ENCODE results near the gene HDAC1.
"Not testable (repeated sequence)": the region's sequence is repeated elsewhere in the genome, so short reads cannot be mapped to it uniquely, and the experiment has no call there.

HDAC1 gene

GRCh38 chr1:32353431-32353830 lies 61.5 kb downstream of the HDAC1 start:
- H3K27me3 ChIP-seq (ENCODE audit: control insufficient read depth, low read length) = no peaks in the 10 kb centered on the region
- no peaks in the 10 kb centered on the region for H3K36me3 ChIP-seq (ENCODE audit: control insufficient read depth, low read length)
- H3K4me2 ChIP-seq (ENCODE audit: low read length) = no peak overlapping the region
- H3K9me3 ChIP-seq (ENCODE audit: control insufficient read depth, insufficient read depth, low read length) = peaks cover 3% of the 10 kb centered on the region; the same call in 1 of the 2 replicates
- H3K4me3 ChIP-seq (ENCODE audit: low read length) = no peak overlapping the region
- peaks cover 38% of the 10 kb centered on the region for H3K4me1 ChIP-seq (ENCODE audit: control insufficient read depth, low read length)
- H3K79me2 ChIP-seq (ENCODE audit: control insufficient read depth, low read length) = no peaks in the 10 kb centered on the region
- H4K20me1 ChIP-seq (ENCODE audit: control insufficient read depth, insufficient read depth, low read depth, low read length) = no peaks in the 10 kb centered on the region
- TF ChIP-seq, protein P1, sequence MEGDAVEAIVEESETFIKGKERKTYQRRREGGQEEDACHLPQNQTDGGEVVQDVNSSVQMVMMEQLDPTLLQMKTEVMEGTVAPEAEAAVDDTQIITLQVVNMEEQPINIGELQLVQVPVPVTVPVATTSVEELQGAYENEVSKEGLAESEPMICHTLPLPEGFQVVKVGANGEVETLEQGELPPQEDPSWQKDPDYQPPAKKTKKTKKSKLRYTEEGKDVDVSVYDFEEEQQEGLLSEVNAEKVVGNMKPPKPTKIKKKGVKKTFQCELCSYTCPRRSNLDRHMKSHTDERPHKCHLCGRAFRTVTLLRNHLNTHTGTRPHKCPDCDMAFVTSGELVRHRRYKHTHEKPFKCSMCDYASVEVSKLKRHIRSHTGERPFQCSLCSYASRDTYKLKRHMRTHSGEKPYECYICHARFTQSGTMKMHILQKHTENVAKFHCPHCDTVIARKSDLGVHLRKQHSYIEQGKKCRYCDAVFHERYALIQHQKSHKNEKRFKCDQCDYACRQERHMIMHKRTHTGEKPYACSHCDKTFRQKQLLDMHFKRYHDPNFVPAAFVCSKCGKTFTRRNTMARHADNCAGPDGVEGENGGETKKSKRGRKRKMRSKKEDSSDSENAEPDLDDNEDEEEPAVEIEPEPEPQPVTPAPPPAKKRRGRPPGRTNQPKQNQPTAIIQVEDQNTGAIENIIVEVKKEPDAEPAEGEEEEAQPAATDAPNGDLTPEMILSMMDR (IDR thresholded peaks at IDR 0.05; ENCODE audit: low read depth, low read length, poor library complexity, severe bottlenecking) = no peak
- no peak for TF ChIP-seq EZH2phosphoT487 (IDR thresholded peaks at IDR 0.05; ENCODE audit: borderline replicate concordance, low read length)
- no peak overlapping the region for H3K27ac ChIP-seq (ENCODE audit: low read depth, low read length)
- H3F3A ChIP-seq (ENCODE audit: control insufficient read depth, insufficient read depth) = 0 out of 2 replicates have a peak, but pooled peaks cover 2% of the 10 kb centered on the region
- H3K9me2 ChIP-seq (replicated peaks; ENCODE audit: control insufficient read depth, low read length) = no peaks in the 10 kb centered on the region

GRCh38 chr1:32353886-32354570 lies 62.1 kb downstream of the HDAC1 start:
- Histone ChIP-seq H4K20me1 (ENCODE audit: control insufficient read depth, insufficient read depth, low read depth, low read length) (no peaks in the 10 kb centered on the region), H3K4me3 (ENCODE audit: low read length) (no peak overlapping the region), H3K4me2 (ENCODE audit: low read length) (no peak overlapping the region), H3K4me1 (ENCODE audit: control insufficient read depth, low read length) (peaks cover 32% of the 10 kb centered on the region), H3K27me3 (ENCODE audit: control insufficient read depth, low read length) (no peaks in the 10 kb centered on the region), H3K36me3 (ENCODE audit: control insufficient read depth, low read length) (no peaks in the 10 kb centered on the region), H3K79me2 (ENCODE audit: control insufficient read depth, low read length) (no peaks in the 10 kb centered on the region), H3F3A (ENCODE audit: control insufficient read depth, insufficient read depth) (0 out of 2 replicates have a peak, but pooled peaks cover 4% of the 10 kb centered on the region), H3K27ac (ENCODE audit: low read depth, low read length) (no peak overlapping the region), H3K9me3 (ENCODE audit: control insufficient read depth, insufficient read depth, low read length) (peaks cover 3% of the 10 kb centered on the region; the same call in 1 of the 2 replicates), H3K9me2 (replicated peaks; ENCODE audit: control insufficient read depth, low read length) (no peaks in the 10 kb centered on the region)
- no peak for TF ChIP-seq EZH2phosphoT487 (IDR thresholded peaks at IDR 0.05; ENCODE audit: borderline replicate concordance, low read length)
- TF ChIP-seq, protein P1 (IDR thresholded peaks at IDR 0.05; ENCODE audit: low read depth, low read length, poor library complexity, severe bottlenecking) = no peak

- H3K36me3 ChIP-seq (ENCODE audit: control insufficient read depth, low read length); H4K20me1 ChIP-seq (ENCODE audit: control insufficient read depth, insufficient read depth, low read depth, low read length); H3K27me3 ChIP-seq (ENCODE audit: control insufficient read depth, low read length); H3K9me2 ChIP-seq (replicated peaks; ENCODE audit: control insufficient read depth, low read length); H3K9me3 ChIP-seq (ENCODE audit: control insufficient read depth, insufficient read depth, low read length); H3K4me3 ChIP-seq (ENCODE audit: low read length); H3K27ac ChIP-seq (ENCODE audit: low read depth, low read length); H3K79me2 ChIP-seq (ENCODE audit: control insufficient read depth, low read length); H3F3A ChIP-seq (ENCODE audit: control insufficient read depth, insufficient read depth); H3K4me2 ChIP-seq (ENCODE audit: low read length): not testable (repeated sequence)
- H3K4me1 ChIP-seq (ENCODE audit: control insufficient read depth, low read length) = peaks cover 37% of the 10 kb centered on the region
Measured at GRCh38 chr1:32355778-32356177, 63.9 kb downstream of the HDAC1 start.

DNA sequence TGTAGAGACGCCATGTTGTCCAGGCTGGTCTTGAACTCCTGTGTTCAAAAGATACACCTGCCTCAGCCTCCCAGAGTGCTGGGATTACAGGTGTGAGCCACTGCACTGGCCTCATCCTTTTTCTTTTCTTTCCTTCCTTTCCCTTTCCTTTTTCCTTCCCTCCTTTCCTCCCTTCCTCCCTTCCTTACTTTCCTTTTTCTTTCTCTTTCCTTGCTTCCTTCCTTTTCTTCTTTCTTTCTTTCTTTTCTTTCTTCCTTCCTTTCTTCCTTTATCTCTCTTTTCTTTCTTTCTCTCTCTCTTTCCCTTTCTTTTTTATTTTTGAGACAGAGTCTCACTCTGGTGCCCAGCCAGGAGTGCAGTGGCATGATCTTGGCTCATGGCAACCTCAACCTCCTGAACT lies 64.6 kb downstream of the HDAC1 start:
- Histone ChIP-seq H3K4me3 (ENCODE audit: low read length) (no peak overlapping the region), H3F3A (ENCODE audit: control insufficient read depth, insufficient read depth) (0 out of 2 replicates have a peak, but pooled peaks cover 4% of the 10 kb centered on the region), H3K36me3 (ENCODE audit: control insufficient read depth, low read length) (no peaks in the 10 kb centered on the region), H3K9me3 (ENCODE audit: control insufficient read depth, insufficient read depth, low read length) (no peaks in the 10 kb centered on the region), H3K4me1 (ENCODE audit: control insufficient read depth, low read length) (peaks cover 38% of the 10 kb centered on the region), H3K4me2 (ENCODE audit: low read length) (no peak overlapping the region), H4K20me1 (ENCODE audit: control insufficient read depth, insufficient read depth, low read depth, low read length) (no peaks in the 10 kb centered on the region), H3K27ac (ENCODE audit: low read depth, low read length) (no peak overlapping the region), H3K9me2 (replicated peaks; ENCODE audit: control insufficient read depth, low read length) (no peaks in the 10 kb centered on the region), H3K27me3 (ENCODE audit: control insufficient read depth, low read length) (no peaks in the 10 kb centered on the region), H3K79me2 (ENCODE audit: control insufficient read depth, low read length) (no peaks in the 10 kb centered on the region)
- TF ChIP-seq EZH2phosphoT487 (IDR thresholded peaks at IDR 0.05; ENCODE audit: borderline replicate concordance, low read length) = no peak
- TF ChIP-seq, protein P1 (IDR thresholded peaks at IDR 0.05; ENCODE audit: low read depth, low read length, poor library complexity, severe bottlenecking) = no peak
